NCI-H2196 treated with DMSO at 0.1 percent for 48 hours (cell line): Measurements from ENCODE around the gene AJAP1.

Experiments
- DNase-seq: peaks from one replicate; lab custom pipeline; 2025; ENCODE audit not compliant: unreplicated experiment; lab: John Stamatoyannopoulos, UW

Gene AJAP1

DNA sequence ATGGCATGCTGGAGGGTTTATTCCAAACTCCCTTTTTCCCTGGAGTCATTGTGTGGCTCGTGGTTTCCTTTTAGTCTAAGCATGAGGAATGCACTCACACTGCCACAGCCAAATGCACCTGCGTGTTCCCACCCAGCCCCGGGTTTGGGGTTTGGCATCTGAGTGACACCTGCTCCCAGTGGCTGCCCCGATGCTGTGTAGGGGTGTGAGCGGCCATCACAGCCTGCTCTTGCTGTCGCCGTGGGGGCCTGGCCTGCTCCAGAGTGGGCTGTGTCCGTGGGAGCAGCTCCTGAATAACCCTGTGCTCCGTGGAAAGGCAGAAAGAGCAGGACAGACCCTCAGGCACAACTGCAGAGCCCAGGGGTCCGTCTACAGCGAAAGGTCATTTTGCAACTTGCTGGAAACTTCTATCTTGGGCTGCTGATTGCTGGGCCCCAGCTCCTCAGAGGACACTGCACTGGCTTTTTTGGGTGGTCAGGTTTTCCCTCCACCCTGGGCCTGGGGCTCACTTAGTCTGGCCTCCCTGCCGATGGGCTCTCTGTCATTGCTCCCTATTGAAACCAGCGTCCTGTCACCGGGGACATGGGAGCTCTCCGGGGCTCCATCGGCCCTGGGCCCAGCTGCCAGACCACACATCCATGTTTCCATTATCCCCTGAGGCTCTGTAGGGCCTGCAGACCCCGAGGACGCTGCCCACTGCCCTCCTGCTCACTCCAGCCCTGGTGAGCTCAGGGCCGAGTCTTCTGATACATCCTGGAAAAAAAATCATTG, 74.1 kb downstream of the AJAP1 start:
- no peak for DNase-seq

DNA sequence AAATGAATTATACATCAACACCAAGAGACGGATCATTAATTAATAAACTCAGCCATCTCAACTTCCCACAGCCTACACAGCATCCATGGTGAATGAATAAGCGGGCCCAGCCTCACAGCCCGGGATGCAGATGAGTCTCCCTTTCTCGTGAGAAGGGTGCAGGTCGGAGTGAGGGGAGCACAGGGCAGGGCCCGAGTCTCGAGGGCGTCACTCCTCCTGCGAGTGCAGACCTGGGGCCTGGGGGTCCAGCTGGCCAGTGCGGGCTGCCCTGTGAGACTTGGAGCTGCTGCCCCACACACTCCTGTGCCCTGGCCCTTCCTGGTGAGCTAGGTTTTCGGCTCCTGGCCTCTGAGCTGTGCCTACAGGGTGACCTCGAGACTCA, 74.7 kb downstream of the AJAP1 start:
- DNase-seq: no peak

DNA sequence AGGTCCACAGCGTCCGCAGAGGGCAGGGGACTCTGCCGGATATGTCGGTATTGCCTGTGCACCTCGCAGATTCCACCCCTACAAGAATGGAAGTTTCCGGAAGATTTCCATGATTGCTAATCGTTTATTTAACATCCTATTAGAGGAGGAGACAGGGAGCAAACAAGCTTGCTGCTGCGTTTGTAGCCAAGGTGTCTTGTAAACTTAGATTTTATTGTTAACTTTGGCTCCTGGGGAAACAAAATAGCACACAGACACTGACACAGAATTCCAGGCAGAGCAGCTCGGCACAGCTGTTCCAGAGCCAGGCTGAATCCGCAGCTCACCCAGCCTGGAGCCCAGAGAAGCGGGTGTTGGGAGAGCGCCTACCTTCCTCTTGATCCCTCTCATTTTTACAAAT, 75.7 kb downstream of the AJAP1 start:
- no peak for DNase-seq

GRCh38 chr1:4733446-4734177, 79.2 kb downstream of the AJAP1 start:
- DNase-seq: no peak

GRCh38 chr1:4734219-4734618, 79.8 kb downstream of the AJAP1 start:
- DNase-seq: no peak

GRCh38 chr1:4734791-4735190, 80.4 kb downstream of the AJAP1 start:
- DNase-seq: no peak

GRCh38 chr1:4736254-4736653, 81.8 kb downstream of the AJAP1 start:
- DNase-seq: no peak

DNA sequence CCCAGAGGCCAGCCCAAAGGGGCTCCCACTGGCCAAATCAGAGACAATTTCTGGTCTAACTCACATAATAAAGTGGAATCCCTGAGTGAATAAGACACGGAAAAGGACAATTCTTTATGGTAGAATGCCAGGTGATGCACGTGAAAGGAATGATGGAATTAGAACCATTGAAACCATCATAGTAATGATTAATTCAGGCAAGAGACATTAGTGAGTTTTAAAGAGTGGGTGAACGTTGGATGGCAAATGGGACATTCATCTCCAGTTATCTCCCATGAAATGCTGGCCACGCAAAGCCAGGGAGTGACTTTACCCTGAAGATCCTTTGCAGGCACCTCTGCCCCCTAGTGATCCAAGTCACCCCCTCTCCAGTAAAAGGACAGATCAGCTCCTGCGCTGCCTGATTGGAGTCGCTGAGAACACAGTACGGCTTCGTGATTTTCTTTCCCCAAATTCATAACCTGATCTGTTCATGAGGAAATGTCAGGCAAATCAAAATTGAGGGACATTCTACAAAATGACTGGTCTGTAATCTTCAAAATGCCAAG, 87.5 kb downstream of the AJAP1 start:
- DNase-seq: no peak

- no peak for DNase-seq
These were observed 89.8 kb downstream of the AJAP1 start for GRCh38 chr1:4743978-4744750.

DNA sequence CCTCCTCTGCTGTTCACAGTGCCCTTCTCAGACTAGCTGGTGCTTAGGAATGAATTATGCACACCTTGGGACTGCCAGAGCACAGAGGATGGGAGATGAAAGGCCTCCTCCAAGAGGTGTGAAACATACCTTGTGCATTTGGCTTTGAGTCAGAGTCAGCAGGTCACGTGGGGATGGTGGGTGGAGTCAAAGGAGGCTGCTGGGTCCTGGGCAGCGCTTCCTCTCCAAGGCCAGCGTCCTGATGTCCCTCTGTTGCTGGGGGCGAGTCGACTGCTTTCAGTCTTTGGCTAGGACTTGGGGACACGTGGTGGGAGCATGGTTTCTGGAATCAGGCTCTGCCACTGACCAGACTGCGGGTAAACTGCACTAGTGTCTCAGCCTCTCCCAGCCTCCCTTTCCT, 91.2 kb downstream of the AJAP1 start:
- DNase-seq: no peak

GRCh38 chr1:4749406-4749805, 95.0 kb downstream of the AJAP1 start:
- no peak for DNase-seq

GRCh38 chr1:4750177-4750576, 95.8 kb downstream of the AJAP1 start:
- DNase-seq: no peak

- no peak for DNase-seq
These were observed 97.7 kb downstream of the AJAP1 start for GRCh38 chr1:4752059-4752458.

GRCh38 chr1:4754816-4755215, 100.4 kb downstream of the AJAP1 start:
- no peak for DNase-seq

GRCh38 chr1:4755301-4755845, 101.0 kb downstream of the AJAP1 start:
- no peak for DNase-seq

DNA sequence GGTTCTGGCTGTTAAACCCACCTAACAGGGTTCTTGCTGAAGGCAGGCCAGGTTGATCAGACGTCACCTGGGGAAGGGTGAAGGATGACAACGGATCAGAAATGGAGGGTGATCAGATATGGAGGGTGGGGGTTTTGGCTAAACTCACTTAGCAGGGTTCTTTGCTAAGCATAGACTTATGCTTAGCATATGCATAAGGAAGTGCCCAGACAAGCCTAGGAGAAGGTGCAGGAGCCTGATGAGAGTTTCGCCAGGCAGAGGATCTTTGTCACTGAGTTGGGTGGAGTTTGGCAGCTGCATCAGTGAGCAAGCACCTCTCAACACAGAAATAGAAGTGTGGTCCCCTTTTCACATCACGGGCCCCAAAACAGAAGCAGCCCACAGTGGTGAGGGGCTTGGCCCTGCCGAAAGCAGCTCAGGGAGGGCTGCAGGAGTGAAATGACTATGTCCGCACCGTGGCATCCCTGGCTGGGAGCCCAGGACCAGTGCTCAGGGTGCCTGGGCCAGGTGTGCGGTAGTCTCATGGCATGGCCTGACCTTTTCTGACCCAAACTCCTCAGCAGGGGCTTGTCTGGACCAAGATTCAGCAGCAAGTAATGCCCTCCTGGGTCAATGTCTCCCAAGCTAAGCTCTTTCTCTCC, 101.6 kb downstream of the AJAP1 start:
- DNase-seq: no peak

GRCh38 chr1:4756851-4757580, 102.6 kb downstream of the AJAP1 start:
- DNase-seq: no peak

DNA sequence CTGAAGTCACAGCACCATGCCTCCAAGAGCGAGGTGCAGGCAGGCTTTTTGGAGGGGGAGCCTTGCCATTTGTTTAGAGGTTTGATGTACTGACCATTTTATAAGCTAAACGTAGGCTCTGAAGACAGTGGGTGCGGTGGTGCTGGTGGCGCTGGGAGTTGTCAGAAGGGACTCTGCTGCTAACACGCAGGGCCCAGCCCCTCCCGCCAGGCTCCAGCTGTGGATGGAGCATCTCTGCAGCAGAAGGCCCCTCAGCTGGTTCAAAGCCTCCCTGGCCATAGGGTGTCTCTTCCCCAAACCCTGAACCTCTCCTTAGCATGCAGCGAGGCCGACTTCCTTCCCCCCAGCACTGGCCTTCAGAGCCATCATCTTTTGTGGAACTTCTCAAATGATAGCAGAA, 105.3 kb downstream of the AJAP1 start:
- no peak for DNase-seq

GRCh38 chr1:4760088-4760487, 105.7 kb downstream of the AJAP1 start:
- DNase-seq: no peak

- DNase-seq: no peak
These were observed 106.9 kb downstream of the AJAP1 start for GRCh38 chr1:4761324-4761723.
